GM12872 (cell line): ENCODE data around the gene KLHL29.

ENCODE experiments used
- CTCF ChIP-seq: IDR thresholded peaks from 3 replicates; pipeline ENCODE4 v1.5.1; 2011; ENCODE audit warnings: low read depth, mild to moderate bottlenecking, low read length, moderate library complexity; ENCODE audit not compliant: insufficient read depth

Gene KLHL29

GRCh38 chr2:23518481-23519333 lies 133.7 kb downstream of the KLHL29 start:
- TF ChIP-seq CTCF: no peak

- no peak for TF ChIP-seq CTCF
Measured at GRCh38 chr2:23519334-23519651, 134.3 kb downstream of the KLHL29 start.

GRCh38 chr2:23520256-23520655 lies 135.3 kb downstream of the KLHL29 start:
- no peak for TF ChIP-seq CTCF

- no peak for TF ChIP-seq CTCF
Measured at GRCh38 chr2:23521060-23521459, 136.1 kb downstream of the KLHL29 start.

GRCh38 chr2:23522726-23523372 lies 137.9 kb downstream of the KLHL29 start:
- no peak for TF ChIP-seq CTCF

GRCh38 chr2:23523373-23524260 lies 138.6 kb downstream of the KLHL29 start:
- TF ChIP-seq CTCF: no peak

GRCh38 chr2:23524261-23524706 lies 139.3 kb downstream of the KLHL29 start:
- TF ChIP-seq CTCF: no peak
